DMS 273 treated with DMSO at 0.1 percent for 48 hours (cell line): ENCODE data around the gene SDK2.
"Not testable (repeated sequence)": the region's sequence is repeated elsewhere in the genome, so short reads cannot be mapped to it uniquely, and the experiment has no call there.

ENCODE experiments used
- DNase-seq: peaks from one replicate; lab custom pipeline; 2025; lab: John Stamatoyannopoulos, UW

The SDK2 gene

GRCh38 chr17:73325527-73325842, 318.8 kb downstream of the SDK2 start:
- no peak for DNase-seq

- no peak for DNase-seq
These were observed 319.3 kb downstream of the SDK2 start for GRCh38 chr17:73324711-73325526.

DNA sequence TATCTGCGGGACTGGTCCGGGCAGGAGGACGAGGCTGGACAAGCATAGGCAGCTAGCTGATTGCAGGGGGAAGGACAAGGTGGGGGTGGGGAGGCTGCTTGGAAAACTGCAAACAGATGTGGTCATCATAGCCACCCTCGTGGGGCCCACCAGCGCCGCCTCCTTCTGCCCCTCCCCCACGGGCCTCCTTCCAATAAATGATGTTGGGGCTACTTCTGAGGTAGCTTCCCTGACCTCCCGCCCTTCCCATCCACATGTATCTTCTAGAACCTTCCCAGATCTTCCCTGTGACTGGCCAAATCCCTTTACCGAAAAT, 320.1 kb downstream of the SDK2 start:
- no peak for DNase-seq

- DNase-seq = no peak
These were observed 320.7 kb downstream of the SDK2 start for GRCh38 chr17:73323409-73324159.

GRCh38 chr17:73320601-73321264, 323.5 kb downstream of the SDK2 start:
- no peak for DNase-seq

DNA sequence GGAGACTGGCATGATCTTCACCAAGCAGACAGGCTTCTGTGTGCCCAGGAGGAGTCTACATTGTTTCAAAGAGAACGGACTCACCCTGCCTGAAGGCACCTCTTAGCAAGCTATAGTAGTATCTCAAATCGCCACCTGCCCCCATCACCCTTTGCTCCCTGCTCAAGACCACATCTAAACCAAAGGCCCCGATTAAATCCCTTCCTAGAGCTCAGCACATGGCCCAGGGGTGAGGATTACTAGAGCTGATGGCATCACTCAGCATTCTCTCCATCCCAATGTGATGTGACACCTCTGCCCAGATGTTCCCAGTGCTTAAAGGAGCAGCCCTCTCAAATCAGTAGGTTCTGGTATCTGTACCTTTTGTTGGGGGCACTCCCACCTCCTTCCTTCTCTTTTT, 324.5 kb downstream of the SDK2 start:
- DNase-seq = no peak

DNA sequence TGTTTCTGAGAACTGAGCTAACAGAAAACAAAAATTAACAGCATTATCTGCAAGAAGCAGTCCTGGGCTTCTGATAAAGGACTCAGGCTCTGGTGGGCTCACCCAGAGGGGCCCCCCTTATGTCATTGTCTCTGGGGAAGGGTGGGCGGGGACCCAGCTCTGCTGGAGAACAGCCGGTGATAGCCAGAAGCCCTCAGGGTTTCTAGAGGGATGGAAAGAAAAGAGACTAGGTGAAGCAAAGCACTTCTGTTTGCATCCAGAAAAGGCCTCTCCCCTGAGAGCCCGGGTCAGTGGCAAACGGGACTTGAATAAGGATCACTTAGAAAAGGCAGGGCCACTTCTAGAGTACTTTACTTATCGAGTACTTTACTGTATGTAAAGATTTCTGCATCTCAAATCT, 325.4 kb downstream of the SDK2 start:
- no peak for DNase-seq

DNA sequence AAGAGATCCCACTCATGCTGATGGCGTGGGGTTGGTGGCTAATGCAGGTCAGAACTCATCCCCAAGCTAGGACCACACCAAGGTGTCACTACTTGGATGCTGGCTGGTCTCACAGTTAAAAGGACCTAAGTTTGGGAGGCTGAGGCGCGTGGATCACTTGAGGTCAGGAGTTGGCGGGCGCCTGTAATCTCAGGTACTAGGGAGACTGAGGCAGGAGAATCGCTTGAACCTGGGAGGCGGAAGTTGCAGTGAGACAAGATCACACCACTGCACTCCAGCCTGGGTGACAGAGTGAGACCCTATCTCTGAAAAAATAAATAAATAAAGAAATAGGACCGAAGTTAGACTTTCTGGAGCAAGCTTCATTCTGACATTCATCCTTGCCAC, 325.8 kb downstream of the SDK2 start:
- no peak for DNase-seq

GRCh38 chr17:73317513-73318426, 326.5 kb downstream of the SDK2 start:
- no peak for DNase-seq

- no peak for DNase-seq
These were observed 327.2 kb downstream of the SDK2 start for GRCh38 chr17:73316919-73317505.

DNA sequence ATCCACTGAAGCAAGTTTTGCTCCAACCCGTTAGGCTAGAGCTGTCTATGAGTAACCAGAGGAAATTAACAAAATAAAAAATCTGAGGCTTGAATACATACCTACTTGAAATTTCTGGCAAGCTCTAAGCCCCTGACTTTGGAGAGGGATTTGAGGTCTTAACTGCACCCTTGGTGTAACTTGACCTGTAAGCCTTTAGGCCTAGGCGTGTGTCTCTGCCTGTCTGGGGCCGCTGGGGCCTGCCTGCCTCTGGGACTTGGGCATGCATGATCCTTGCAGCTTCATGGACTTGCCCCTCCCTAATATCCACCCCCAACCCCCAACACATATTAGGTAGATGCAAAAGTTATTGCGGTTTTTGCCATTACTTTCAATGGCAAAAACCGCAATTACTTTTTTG, 328.8 kb downstream of the SDK2 start:
- DNase-seq = no peak

DNA sequence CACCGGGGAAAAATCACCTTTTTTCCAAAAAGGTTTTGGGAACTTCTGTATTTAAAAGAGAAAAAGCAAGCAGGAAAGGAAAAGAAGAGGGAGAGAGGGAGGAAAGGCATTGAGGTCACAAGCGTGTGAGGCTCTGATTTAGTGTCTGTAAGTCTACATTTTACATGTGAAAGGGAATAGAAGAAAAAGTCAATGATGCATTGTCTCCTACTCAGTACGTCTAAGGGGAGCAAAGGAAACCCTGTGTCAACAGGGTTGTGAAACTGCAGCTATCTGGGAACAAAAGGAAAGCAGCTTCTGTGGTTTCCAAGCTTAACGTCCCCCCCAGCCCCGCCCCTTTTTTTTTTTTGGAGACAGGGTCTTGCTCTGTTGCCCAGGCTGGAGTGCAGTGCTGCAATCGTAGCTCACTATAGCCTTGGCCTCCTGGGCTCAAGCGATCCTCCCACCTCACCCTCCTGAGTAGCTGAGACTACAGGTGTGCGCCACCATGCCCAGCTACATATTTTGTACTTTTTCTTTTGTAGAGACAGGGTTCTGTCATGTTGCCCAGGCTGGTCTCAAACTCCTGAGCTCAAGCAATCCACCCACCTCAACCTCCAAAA, 330.6 kb downstream of the SDK2 start:
- DNase-seq = no peak

GRCh38 chr17:73312887-73313286, 331.4 kb downstream of the SDK2 start:
- not testable (repeated sequence) for DNase-seq

GRCh38 chr17:73311781-73312641, 332.2 kb downstream of the SDK2 start, which contains the start of gene CDC42EP4:
CDC42EP4 (minus strand) TSS chr17:73312001; CDS start chr17:73286500, 25,501 bp downstream.
- peak; percentile 72 for DNase-seq

DNA sequence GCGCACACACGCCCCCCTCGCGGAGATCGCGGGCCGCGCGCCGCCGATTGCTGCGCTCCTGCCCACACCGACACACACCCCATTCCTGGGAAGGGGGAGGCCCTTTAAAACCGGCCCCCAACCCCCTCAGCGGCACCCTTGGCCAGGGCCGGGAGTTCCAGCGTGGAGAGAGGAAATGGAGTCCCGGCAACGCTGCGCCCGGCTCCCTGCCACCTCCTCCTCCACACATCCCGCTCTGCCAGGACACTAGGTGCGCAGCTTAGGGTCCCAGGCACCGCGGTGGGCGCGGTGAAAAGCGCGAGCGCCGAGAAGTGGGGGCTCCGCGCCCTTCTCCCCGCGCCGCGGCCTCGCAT, 332.8 kb downstream of the SDK2 start:
- DNase-seq = no peak

- DNase-seq = no peak
These were observed 334.3 kb downstream of the SDK2 start for GRCh38 chr17:73309727-73310596.

DNA sequence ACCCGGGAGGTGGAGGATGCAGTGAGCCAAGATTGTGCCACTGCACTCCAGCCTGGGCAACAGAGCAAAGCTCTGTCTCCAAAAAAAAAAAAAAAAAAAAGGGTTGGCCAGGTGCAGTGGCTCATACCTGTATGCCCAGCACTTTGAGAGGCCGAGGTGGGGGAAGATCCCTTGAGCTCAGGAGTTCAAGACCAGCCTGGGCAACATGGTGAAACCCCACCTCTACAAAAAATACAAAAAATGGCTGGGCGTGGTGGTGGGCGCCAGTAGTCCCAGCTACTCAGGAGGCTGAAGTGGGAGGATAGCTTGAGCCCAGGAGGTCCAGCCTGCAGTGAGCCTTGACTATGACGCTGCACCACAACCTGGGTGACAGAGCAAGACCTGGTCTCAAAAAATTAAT, 335.3 kb downstream of the SDK2 start:
- DNase-seq = not testable (repeated sequence)

GRCh38 chr17:73308017-73308823, 336.0 kb downstream of the SDK2 start:
- DNase-seq = no peak
